GM19023 (cell line): ENCODE results near the gene TCF21.
"Not testable (repeated sequence)": the region's sequence is repeated elsewhere in the genome, so short reads cannot be mapped to it uniquely, and the experiment has no call there.

Source experiments
- ATAC-seq: cut with Tn5 transposase; IDR thresholded peaks from one replicate; pipeline ENCODE4 v1.9.1; 2021; ENCODE audit warnings: mild to moderate bottlenecking, moderate library complexity; ENCODE audit not compliant: unreplicated experiment

The TCF21 gene

DNA sequence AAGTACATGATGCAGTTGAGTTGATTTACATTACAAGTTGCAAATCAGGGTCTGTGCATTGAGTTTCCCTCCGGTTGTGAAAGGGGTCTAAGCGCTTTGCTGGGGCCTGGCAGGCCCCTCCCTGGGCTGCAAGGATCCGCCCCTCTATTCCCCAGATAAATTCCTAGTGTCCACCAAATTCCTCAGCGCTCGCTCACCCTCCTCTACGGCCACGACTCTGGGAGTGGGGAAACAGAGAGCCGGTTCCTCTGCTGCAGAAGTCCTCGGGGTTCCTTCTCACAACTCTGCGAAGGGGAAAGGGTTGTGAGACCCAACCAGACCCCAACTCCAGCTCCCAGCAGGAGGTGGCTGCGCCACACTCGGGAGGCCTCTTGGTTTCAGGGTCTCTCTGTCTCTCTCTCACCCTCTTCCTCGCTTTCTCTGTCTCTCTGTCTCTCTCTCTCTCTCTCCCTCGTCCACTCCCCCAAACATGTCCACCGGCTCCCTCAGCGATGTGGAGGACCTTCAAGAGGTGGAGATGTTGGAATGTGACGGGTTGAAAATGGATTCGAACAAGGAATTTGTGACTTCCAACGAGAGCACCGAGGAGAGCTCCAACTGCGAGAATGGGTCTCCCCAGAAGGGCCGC, at the start of gene TCF21:
TCF21 (plus strand) TSS at position 185 of the 628 bp plus-strand sequence; CDS start at position 470, 285 bp downstream.
- ATAC-seq = no peak

DNA sequence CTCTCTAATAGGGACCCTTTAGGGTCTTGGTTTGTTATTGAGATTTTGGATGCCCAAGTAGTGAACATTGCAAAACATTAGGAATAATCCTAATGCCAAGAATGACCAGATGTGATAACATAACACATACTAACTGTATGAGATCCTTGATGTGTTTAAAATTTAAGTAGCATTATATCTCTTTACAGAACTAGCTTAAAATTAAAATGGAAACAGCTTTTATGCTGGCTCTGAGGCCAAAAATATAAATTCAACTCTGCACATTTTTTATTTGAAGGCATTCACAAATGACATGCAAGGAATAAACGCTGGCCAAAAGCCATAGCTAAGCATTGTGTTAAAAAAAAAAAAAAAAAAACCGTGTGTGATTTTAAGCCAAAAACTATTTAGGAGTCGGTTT, 47.7 kb upstream of the TCF21 start:
- no peak for ATAC-seq

DNA sequence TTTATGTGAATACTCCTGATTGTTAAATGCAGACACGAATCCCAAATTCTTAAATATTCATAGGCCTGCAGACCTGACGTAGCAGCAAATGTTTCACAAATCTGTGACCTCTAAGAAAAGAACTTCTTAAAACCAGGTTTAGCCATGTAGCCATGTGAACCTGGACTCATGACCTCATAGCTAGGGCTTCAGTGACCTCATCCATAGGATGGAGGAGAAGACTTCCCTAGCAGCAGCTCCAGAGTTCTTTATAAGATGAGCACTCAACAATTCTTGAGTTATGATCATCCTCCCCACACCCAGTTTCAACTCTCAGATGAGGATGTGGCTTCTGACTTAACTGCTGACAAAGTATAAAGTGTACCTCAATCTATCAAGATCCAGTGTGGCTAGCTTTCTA, 45.8 kb upstream of the TCF21 start:
- ATAC-seq = no peak

DNA sequence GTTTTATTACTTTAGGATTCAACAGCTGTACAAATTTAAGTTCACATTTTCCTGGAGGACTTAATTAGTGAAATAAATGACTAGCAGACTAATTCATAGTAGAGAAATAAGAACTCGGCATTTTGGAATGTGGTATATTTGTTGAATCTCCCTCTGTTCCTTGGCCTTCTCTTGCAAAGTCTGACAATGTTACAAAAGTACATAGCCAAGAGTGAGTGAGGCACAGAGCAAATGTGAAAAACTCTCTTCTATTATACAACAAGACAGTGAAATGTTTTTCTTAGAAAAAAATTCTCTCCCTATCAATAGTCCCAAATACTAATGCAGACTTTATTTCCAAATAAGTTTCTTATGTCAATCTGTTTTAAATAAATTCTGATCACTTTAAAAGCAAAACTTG, 44.2 kb upstream of the TCF21 start:
- ATAC-seq = no peak

DNA sequence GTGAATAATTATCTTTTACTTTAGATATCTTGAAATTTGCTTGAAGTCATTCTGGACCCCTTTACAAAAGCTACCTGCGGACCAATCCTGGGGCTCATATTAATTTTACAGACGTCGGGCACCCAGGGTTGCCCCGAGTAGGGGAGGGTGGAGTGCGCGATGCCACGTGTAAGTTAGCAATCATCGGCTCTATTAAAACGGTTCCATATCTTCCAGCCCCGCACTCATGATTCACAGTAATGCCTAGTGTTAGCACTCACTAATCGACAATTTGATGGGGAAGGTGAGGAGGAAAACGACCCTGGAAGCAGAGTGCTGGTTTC, 34.9 kb upstream of the TCF21 start:
- ATAC-seq = no peak

DNA sequence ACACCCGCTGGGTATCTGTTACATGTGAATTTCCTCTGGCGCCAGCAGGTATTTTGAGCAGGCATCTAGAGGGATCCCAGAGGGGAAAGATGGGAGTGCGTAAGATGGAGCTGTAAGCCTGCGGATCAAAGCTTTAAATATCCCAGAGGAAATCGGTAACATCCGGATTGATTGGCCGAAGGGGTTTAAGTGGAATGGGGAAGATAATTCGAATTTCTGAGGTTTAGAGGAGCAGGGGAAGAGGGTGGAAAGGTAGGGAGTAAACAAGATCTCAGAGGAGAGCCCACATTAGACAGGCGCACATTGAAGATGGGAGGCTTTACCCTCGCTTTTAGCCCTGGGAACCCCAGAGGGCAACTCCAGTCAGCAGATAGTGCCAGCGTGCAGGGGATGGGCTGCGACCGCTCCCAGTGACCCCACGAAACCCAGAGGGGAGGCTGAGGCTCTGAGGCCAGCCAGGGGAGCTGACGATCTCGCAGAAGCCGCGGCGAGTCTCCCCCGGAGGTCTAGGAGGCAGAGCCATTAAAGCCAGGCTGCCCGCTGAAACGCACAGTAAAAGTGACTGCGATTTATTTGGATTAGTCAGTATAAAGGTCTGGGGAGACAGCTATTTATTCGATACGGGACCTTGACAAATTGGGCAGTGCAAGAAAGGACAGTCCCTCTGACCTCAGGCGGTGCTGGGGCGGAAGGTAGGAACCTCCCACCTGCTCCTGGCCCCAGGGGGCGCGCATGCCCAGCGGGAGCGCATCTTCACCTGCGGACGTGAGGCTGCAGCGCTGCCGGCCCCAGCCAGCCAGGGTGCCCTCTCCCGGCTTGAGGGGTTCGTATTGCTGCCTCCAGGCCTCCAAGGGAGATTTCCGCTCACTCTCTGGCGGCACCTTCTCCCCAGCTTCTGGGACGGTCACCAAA, 34.3 kb upstream of the TCF21 start:
- ATAC-seq = no peak

DNA sequence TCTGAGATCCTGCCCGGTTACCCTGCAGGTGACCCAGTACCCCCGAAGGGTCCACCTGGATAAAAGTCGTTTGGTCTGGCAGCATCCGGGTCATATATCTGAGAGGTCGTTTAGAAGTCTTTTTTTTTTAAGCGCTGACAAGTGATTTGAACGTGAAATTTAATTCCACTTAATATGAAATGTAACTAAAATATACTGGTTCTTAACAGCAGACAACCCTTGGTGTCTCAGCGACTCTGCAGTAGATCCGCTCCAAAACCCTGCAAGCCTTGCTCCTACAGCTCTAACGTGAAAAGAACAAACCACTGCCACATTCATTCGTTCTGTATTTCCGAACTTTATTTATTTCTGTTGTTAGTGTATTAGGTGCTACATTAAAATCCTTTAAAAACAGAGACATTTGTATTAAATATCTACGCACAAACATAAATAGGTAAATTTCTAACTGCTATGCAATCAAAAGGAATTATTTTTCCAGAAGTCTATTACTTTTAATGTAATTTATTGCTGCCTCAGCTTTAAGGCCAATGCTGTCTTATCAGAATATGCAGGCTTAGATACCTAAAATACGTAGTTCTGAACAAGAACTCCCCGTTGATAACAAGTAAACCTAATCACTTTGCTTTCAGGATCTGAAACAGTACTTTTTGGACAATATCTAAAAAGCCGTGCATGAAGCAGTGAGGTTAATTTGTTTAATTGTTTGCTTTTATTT, 33.5 kb upstream of the TCF21 start:
- no peak for ATAC-seq

DNA sequence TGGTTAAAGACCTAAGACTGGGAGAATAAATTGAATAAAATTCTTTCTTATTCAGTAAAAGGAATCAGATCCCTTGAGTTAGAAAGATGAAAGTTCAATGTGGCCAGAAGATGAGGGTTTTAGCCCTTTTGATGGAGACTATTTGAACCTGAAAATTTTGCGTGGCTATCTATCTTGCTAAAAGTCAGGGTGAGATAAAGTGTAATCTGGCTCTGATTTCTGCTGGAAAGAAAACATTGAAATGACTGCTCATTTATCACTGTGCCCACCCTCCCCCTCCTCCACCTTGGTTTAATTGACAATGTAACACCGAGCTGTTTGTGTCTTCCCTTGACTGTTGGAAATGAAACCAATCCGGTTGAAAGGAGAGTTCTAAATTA, 32.9 kb upstream of the TCF21 start:
- no peak for ATAC-seq

DNA sequence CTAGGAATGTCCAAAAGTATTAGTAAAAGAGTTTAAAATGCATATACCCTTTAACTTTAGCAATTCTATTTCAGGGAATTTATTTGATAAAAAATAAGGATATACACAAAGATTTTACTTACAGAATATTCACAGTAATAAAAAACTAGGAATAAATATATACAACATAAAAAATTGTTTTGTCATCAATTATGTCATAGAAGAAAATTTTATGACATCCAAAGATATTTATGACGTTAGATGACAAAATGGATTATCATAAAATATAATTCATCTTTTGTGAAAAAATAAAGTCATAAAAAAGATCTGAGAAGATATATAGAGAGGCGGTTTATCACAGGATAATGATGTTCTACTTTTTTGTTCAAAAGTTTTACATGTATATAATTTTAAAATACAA, 32.0 kb upstream of the TCF21 start:
- ATAC-seq = no peak

DNA sequence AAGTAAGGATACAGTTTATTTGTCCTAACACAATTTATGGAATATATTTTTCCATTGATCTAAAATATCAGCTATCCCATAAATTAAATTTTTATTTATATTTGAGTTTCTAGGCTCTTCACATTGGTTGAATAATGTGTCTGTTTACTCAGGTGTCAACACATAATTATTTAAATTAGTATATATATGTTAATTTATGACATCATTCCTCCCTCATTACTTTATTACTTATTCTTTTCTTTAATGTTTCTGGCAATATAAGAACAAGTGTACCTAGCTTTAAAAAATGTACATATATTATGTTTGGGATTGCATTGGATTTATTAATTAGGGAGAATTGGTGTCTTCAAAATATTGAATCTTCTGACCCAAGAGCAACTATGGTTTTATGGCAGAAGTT, 31.2 kb upstream of the TCF21 start:
- ATAC-seq = no peak

DNA sequence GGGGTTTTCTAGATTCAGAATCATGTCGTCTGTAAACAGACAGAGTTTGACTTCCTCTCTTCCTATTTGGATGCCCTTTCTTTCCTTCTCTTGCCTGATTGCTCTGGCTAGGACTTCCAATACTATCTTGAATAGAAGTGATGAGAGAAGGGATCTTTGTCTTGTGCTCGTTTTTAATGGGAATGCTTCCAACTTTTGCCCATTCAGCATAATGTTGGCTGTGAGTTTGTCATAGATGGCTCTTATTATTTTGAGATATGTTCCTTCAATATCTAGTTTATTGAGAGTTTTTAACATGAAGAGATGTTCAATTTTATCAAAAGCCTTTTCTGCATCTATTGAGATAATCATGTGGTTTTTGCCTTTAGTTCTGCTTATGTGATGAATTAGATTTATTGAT, 27.6 kb upstream of the TCF21 start:
- ATAC-seq = not testable (repeated sequence)

DNA sequence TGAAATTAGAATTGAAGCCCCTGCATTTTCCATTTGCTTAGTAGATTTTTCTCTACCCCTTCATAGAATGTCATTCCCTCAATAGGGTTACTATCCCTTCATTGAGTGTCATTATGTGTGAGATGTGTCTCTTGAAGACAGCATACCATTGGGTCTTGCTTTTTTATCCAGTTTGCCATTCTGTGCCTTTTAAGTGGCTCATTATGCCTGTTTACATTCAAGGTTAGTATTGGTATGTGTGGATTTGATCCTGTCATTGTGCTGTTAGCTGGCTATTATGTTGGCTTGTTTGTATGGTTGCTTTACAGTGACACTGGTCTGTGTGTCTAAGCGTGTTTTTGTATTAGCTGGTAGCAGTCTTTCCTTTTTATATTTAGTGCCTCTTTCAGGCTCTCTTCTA, 25.7 kb upstream of the TCF21 start:
- no peak for ATAC-seq

DNA sequence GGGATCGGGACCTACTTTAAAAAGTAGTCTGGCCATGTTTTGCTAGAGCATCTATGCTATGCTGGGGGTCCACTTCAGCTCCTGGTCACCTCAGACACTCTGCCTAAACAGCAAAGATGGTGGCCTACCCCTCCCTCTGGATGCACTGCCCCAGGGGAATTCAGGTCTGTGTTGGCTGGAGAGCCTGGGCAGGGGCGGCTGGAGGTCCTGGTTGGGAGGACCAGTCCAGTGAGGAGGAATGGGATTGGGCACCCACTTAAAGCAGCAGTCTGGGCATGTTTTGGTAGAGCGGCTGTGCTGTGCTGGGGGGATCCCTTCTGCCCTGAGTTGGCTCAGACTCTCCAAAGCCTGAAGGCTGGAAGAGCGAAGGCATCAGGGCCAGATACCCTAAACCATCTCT, 23.2 kb upstream of the TCF21 start:
- ATAC-seq = no peak

DNA sequence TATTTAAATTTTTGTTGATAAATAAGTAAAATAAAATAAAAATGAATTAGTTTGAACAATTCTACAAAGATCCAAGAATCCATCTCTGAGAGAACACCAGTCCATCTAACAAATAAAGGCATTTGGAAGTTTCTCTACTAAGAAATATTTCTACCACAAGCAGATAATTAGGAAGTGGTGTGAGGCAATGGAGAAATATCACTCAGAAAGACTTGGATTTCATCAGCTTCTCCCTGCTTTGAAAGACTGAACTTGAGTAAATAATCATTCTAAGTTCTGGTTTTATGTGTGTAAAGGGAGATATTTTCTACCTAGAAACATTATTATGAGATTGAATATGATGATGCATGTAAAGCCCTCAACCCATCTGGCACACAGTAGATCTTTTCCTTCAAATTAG, 17.8 kb upstream of the TCF21 start:
- no peak for ATAC-seq

DNA sequence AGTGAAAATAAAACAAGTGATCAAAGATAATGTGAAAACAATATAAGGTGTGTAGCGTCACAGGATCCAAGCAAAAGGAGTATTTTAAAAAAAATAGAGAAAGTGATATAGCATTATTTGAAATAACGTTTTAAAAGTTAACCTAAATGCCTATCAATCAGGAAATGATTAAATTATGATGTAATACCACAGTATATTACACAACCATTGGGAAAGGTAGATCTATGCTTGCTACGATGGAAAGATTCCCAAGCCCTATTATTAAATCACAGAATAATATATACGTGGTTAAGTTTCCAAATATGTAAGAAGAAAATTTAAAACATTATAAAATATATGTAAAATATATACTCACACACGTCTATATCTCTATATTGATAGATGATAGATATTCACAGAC, 15.4 kb upstream of the TCF21 start:
- ATAC-seq = no peak

DNA sequence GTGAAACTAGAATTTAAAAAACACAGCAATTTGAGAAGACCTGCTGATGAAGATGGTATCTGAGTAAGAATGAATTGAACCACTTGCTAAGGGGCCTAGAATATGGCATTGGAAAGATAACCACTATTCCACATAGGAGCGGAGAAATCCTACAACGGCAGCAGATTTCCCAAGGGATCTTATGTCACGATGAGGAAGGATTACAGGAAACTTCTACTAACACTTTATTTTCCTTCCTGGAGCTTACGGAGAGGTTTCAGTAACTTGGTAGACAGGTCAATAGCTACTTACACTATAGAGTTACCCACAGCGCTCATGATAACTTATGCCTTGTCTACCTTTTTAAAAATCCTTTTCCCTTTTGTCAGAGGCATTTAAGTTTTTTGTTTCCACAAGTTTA, 11.8 kb upstream of the TCF21 start:
- ATAC-seq = no peak

DNA sequence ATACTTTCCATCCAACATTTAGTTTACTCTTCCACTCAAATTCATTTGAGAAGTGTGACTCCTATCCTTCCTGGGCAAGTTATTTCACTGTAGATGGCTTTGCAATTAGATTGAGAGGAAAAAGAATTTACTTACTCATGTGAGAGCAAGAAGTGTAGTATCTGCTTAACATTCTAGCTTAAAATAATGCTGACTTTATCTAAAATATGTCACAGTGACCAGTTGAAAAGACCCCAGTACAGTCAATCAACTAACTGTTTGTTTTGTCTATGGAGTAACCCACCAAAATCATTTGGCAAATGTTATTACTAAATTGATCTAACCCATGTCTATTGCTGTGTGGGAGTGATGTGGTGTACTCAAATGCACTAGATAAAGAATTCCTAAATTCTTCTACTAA, 8.9 kb upstream of the TCF21 start:
- no peak for ATAC-seq

DNA sequence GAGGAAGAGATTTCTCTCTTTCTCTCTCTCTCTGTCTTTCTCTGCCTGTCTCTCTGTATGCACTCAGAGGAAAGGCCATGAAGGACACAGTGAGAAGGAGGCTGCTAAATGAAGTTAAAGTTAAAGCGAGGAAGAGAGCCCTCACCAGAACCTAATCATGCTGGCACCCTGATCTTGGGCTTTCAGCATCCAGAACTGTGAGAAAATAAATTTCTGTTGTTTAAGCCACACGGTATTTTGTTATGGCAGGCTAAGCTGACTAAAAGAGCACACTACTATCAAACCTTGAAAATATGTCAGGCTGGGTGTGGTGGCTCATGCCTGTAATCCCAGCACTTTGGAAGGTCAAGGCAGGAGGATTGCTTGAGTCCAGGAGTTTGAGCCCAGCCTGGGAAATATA, 8.0 kb upstream of the TCF21 start:
- ATAC-seq = no peak

DNA sequence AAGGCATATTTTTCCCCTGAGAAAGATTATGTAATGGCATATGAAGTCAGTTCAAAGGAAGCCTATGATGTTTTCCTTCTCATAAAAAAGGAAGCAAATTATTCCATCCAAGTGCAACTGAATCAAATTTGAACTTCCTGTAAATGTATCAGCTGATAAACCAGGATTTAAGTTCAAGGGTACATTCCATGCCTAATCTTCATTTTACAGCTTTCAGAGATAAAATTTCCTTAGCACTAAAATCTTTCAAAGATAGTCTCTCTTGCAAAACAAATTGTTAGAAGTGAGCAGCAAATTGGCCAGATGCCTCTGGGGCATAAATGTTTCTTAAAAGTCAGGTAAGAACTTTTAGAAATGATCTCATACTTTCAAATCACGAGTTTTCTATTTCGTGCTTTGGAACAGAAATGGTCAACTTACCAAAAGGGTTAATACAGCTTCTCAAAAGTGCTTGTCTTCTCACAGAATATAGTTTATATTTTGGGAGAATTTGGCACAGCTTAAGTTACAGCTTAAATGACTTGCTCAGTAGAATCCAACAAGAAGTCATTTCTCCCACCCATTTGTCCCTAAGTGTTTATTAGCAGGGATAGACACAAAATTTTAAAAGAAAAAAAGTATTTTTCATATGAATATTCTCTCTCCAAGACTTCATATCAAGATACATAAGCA, 2.7 kb upstream of the TCF21 start:
- no peak for ATAC-seq

DNA sequence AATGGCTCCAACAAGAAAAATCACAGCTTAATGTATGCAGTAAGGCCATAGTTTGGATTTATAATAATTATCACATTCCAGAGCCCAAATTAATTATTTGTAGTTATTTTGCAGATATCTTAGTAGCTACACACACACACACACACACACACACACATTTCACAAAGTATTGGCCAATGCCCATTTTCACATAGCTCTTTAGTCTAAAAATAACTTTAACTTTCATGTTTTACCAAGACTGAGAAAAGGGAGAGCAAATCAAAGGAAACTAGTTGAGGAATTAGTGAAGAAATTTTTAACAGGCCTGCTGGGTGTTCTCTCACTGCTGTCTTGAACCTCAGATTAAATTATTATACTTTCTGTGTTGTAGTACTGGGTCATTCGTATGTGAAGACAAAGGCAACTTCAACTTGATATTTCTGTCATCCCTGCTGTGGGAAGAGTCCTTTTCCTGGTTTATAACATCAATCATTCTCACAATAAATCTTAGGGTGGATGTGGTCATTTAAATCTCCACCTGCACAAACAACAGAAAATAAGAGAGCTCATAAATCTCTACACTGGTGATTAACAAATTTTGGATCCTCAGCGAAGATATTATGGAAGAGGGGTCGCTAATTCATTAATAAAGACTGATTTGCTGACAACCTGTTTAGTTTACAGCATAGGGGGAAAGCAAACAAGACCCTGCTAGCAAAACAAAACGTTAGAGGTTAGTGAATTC, 1.6 kb upstream of the TCF21 start:
- ATAC-seq = no peak

DNA sequence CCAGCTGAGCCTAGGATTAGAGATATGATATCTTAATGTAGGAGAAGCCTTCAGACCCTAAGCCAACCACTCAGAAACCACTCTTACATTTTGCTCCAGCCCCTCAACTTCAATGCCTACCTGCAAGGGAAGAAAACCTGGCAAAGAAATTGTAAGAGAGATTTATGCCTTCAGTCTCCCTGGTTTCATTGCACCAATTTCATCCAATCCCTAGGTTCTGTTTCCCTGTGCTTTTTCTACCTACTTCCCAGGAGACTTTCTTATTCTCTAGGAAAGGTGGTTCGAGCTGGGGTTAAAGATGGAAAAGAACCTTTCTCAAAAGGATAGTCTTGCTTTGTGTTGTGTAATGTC, 1.1 kb upstream of the TCF21 start:
- ATAC-seq = no peak
